SH-SY5Y (cell line): ENCODE results near the gene TLR9.

Experiments
- GATA2 ChIP-seq: IDR thresholded peaks from 2 replicates; pipeline ENCODE4 v1.6.1; 2011; ENCODE audit warnings: mild to moderate bottlenecking, low read depth, low read length
- GATA3 ChIP-seq: IDR thresholded peaks from 2 replicates; pipeline ENCODE4 v1.6.1; 2011; ENCODE audit warnings: low read depth, mild to moderate bottlenecking, low read length, moderate library complexity

DNA sequence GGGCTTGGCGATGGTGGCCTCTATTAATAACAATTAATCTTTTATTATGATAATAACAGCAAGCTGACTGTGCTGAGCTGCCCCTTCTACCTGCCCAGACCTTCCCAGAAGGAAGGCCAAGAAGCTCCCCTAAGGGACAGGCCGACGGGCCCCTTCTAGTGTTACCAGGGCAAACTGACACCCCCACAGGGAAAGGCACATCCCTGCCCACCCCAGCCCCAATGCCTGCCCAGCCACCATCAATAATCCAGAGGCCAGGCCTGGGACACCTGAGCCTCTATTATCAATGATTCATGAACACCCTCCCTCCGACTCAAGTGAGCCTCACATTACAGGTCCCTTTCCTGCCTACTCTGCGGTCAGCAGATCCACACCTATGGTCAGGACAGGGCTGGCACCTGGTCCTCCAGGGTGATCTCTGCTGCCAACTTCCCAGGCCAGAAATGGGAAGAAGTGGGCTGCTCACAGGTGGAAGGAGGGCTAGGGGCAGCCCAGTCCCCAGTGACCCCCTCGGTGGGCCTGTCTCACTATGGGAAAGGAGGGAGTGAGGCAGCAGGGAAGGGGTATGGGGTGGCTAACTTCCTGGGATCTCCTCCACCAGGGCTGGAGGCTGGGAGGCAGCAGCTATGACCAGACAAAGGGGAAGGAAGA is 11.7 kb upstream of the TLR9 start:
- TF ChIP-seq GATA2 (no peak), GATA3 (no peak)
